Gastrocnemius medialis (tissue), 4 donors: Measurements from ENCODE around the gene KCNS1. TPM values are rescaled to one million over a fixed set of nuclear protein-coding genes. Genes with fewer than 3 reads are reported as not detected.

ENCODE experiments used
- ATAC-seq, 2 donors: fragments of 150-250 bp; one replicate each; pipeline ENCODE4 v1.9.1; 2016
- DNase-seq, 2 donors: peaks; one replicate each; pipeline ENCODE4 v3.0.0-alpha.2; 2019
- H3K27ac ChIP-seq, 4 donors: fragments of 200-600 bp; sonication (generic); 1 replicate in 1 of 4; 2 replicates in 3 of 4; pipeline ENCODE4 v1.5.1; 2016 to 2018; ENCODE audit warnings: mild to moderate bottlenecking in 2 of 4, moderate library complexity in 1 of 4
- H3K27me3 ChIP-seq, 3 donors: fragments of 200-600 bp; sonication (generic) in 2 of 3; 1 replicate in 1 of 3; 2 replicates in 2 of 3; pipeline versions ENCODE4 v1.5.1 to v1.6.0; 2016 to 2019; ENCODE audit warnings: mild to moderate bottlenecking in 1 of 3, moderate library complexity in 1 of 3
- H3K36me3 ChIP-seq, 2 donors: fragments of 200-600 bp; sonication (generic) in 1 of 2; one replicate each; pipeline ENCODE4 v1.5.1; 2017 to 2018
- H3K4me1 ChIP-seq, 2 donors: fragments of 200-600 bp; sonication (generic) in 1 of 2; one replicate each; pipeline ENCODE4 v1.5.1; 2016 to 2017; ENCODE audit warnings: mild to moderate bottlenecking in 2 of 2
- H3K4me3 ChIP-seq, 4 donors: fragments of 200-600 bp; sonication (generic) in 3 of 4; 1 replicate in 1 of 4; 2 replicates in 3 of 4; pipeline ENCODE4 v1.5.1; 2016 to 2019; ENCODE audit warnings: mild to moderate bottlenecking in 2 of 4
- H3K9me3 ChIP-seq, 3 donors: fragments of 200-600 bp; sonication (generic) in 2 of 3; 1 replicate in 1 of 3; 2 replicates in 2 of 3; pipeline ENCODE4 v1.5.1; 2016 to 2019
- CTCF ChIP-seq, 5 experiments: fragments of 450-650 bp in 3 of 5; fragments of 200-600 bp in 2 of 5; sonication (generic) in 2 of 5; IDR thresholded peaks in 4 of 5; conservative IDR thresholded peaks in 1 of 5; 1 replicate in 4 of 5; 2 replicates in 1 of 5; pipeline ENCODE4 v1.5.1; 2016 to 2019; ENCODE audit warnings: antibody characterized with exemption in 5 of 5, mild to moderate bottlenecking in 3 of 5, moderate library complexity in 3 of 5
- POLR2A ChIP-seq, 2 donors: fragments of 450-650 bp; IDR thresholded peaks; one replicate each; pipeline ENCODE4 v1.6.1; 2017; ENCODE audit warnings: antibody characterized with exemption in 2 of 2, mild to moderate bottlenecking in 2 of 2, moderate library complexity in 2 of 2
- in situ Hi-C, 4 donors: fragments of 200-750 bp; cut with MboI; loops; one replicate each; pipeline versions ENCODE4 v1.15.0 to v1.8.0; 2017; ENCODE audit warnings: low sequenced_read_pairs in 4 of 4
- intact Hi-C: fragments of 100-400 bp; cut with DNase I; formaldehyde crosslinking; loops from one replicate; pipeline ENCODE4 v1.15.1; 2023; ENCODE audit warnings: low total_unique reads
- total RNA-seq, 4 donors: library from RNA; depleted of rRNA; stranded (reverse); fragments of >200 nt; gene quantifications; one replicate each; pipeline versions ENCODE4 v1.1.0 to v1.2.3, GENCODE V29; 2016

The KCNS1 gene
- total RNA-seq, 4 donors from 2014 or later: not detected

DNA sequence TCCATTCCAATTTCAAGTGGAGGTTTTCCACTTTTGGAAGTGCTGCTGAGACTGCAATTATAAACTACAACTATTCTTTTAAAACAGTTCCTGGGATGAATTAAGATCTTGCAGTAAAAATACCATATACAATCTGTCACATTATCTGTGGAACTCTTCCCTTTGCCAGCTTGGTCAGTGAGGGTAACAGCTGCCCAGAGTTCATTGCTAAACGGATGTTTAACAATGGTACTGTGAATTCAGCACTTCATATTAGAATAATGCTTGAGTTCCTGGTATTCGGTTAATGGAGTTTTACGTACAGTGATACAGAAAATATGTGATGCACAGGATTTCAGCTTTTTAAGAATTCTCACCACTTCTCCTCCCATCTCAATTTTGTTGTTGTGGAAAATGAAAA is 51.5 kb downstream of the KCNS1 start:
- Histone ChIP-seq H3K4me3 (no peak overlapping the region), H3K27ac (no peak overlapping the region), H3K27me3 (no peaks in the 10 kb centered on the region), H3K9me3 (no peaks in the 10 kb centered on the region), H3K36me3 (no peaks in the 10 kb centered on the region), H3K4me1 (peaks cover 4 to 9% of the 10 kb centered on the region in 2 donors)
- in situ Hi-C loops (loop anchor here (10.0 to 25.0 kb wide), 4 partner anchors 45 to 388 kb away; partner anchors contain the start of genes MATN4 (in 1 of the 4) and RBPJL (in 1 of the 4)), intact Hi-C loops (no loop called here)
- ATAC-seq: no peak
- TF ChIP-seq POLR2A (IDR thresholded peaks at IDR 0.05) (no peak), CTCF (IDR thresholded peaks at IDR 0.05 in 4 of 5, conservative IDR thresholded peaks at IDR 0.05 in 1 of 5) (no peak)
- no peak for DNase-seq

GRCh38 chr20:45047581-45048119 is 53.3 kb downstream of the KCNS1 start:
- intact Hi-C loops: no loop called here
- no peak for TF ChIP-seq CTCF (IDR thresholded peaks at IDR 0.05 in 4 of 5, conservative IDR thresholded peaks at IDR 0.05 in 1 of 5)
- TF ChIP-seq POLR2A (IDR thresholded peaks at IDR 0.05): no peak

DNA sequence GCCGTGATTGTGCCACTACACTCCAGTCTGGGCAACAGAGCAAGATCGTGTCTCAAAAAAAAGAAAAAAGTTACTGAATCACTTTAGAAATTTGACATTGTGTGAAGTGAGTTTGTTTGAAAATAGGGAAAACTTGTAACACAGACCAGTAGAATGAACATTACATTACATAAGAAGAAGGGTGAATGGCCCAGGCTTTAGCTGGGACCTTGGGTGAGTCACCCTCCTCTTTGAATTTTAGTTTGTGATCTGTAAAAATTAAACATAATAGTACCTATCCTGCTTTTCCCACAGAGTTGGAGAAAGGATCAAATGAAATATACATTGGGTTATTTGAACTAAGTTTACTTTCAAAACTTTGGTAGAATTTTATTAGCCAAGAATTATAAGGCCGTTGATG is 56.3 kb downstream of the KCNS1 start:
- Histone ChIP-seq H3K27me3 (no peaks in the 10 kb centered on the region), H3K4me1 (peaks cover 4 to 5% of the 10 kb centered on the region in 2 donors), H3K9me3 (no peaks in the 10 kb centered on the region), H3K36me3 (no peaks in the 10 kb centered on the region), H3K4me3 (no peak overlapping the region), H3K27ac (no peak overlapping the region)
- intact Hi-C loops (loop anchor here (1.0 to 5.0 kb wide), 3 partner anchors 51 to 268 kb away; no protein-coding TSS in a partner anchor), in situ Hi-C loops (loop anchor here (10.0 to 25.0 kb wide), 4 partner anchors 50 to 393 kb away; partner anchors contain the start of genes MATN4 (in 1 of the 4) and RBPJL (in 1 of the 4))
- ATAC-seq: no peak
- TF ChIP-seq POLR2A (IDR thresholded peaks at IDR 0.05) (no peak), CTCF (IDR thresholded peaks at IDR 0.05 in 4 of 5, conservative IDR thresholded peaks at IDR 0.05 in 1 of 5) (no peak)
- DNase-seq: no peak

More at GRCh38 chr20:45047581-45048119, 53.3 kb downstream of the KCNS1 start:
- Histone ChIP-seq H3K27me3 (no peaks in the 10 kb centered on the region), H3K27ac (no peak overlapping the region), H3K4me3 (no peak overlapping the region), H3K4me1 (peaks cover 4 to 9% of the 10 kb centered on the region in 2 donors), H3K9me3 (no peaks in the 10 kb centered on the region), H3K36me3 (no peaks in the 10 kb centered on the region)
- no peak for ATAC-seq
- in situ Hi-C loops: loop anchor here (10.0 to 25.0 kb wide), 4 partner anchors 47 to 390 kb away; partner anchors contain the start of genes MATN4 (in 1 of the 4) and RBPJL (in 1 of the 4)
- DNase-seq: no peak

- H3K36me3 ChIP-seq: no peaks in the 10 kb centered on the region
- ATAC-seq (peak; percentile 83 to 87), DNase-seq (peak in 1 of 2 donors; percentile 21)
- H3K27me3 ChIP-seq: no peaks in the 10 kb centered on the region
- intact Hi-C loops: loop anchor here (1.0 to 5.0 kb wide), 3 partner anchors 51 to 268 kb away; no protein-coding TSS in a partner anchor
- H3K9me3 ChIP-seq: no peaks in the 10 kb centered on the region
- no peak overlapping the region for H3K27ac ChIP-seq
- TF ChIP-seq POLR2A (IDR thresholded peaks at IDR 0.05) (no peak), CTCF (IDR thresholded peaks at IDR 0.05 in 4 of 5, conservative IDR thresholded peaks at IDR 0.05 in 1 of 5) (peak; percentile 43 to 84 (median 77))
- in situ Hi-C loops: loop anchor here (10.0 to 25.0 kb wide), 4 partner anchors 51 to 393 kb away; partner anchors contain the start of genes MATN4 (in 1 of the 4) and RBPJL (in 1 of the 4)
- peaks cover 4 to 5% of the 10 kb centered on the region in 2 donors for H3K4me1 ChIP-seq
- H3K4me3 ChIP-seq: no peak overlapping the region
Measured at GRCh38 chr20:45044084-45044573, 56.8 kb downstream of the KCNS1 start.
